ENCODE results near the gene LRRFIP2.

GRCh38 chr3:37161351-37161750, 13.0 kb downstream of the LRRFIP2 start:
- TF ChIP-seq CTCF (IDR thresholded peaks at IDR 0.05) (no peak), POLR2A (IDR thresholded peaks at IDR 0.05) (no peak)
